Lower leg skin (tissue), 3 donors: Measurements from ENCODE around the gene KCNQ2.

Source experiments
- POLR2A ChIP-seq, 2 donors: fragments of 450-650 bp; IDR thresholded peaks; one replicate each; pipeline ENCODE4 v1.6.1; 2016 to 2017; ENCODE audit warnings: antibody characterized with exemption in 2 of 2, mild to moderate bottlenecking in 1 of 2, moderate library complexity in 1 of 2
- TF ChIP-seq, protein P1 (sequence below), 3 donors: fragments of 450-650 bp; IDR thresholded peaks; one replicate each; pipeline ENCODE4 v1.5.1; 2016; ENCODE audit warnings: antibody characterized with exemption in 3 of 3, mild to moderate bottlenecking in 3 of 3, moderate library complexity in 2 of 3

DNA sequence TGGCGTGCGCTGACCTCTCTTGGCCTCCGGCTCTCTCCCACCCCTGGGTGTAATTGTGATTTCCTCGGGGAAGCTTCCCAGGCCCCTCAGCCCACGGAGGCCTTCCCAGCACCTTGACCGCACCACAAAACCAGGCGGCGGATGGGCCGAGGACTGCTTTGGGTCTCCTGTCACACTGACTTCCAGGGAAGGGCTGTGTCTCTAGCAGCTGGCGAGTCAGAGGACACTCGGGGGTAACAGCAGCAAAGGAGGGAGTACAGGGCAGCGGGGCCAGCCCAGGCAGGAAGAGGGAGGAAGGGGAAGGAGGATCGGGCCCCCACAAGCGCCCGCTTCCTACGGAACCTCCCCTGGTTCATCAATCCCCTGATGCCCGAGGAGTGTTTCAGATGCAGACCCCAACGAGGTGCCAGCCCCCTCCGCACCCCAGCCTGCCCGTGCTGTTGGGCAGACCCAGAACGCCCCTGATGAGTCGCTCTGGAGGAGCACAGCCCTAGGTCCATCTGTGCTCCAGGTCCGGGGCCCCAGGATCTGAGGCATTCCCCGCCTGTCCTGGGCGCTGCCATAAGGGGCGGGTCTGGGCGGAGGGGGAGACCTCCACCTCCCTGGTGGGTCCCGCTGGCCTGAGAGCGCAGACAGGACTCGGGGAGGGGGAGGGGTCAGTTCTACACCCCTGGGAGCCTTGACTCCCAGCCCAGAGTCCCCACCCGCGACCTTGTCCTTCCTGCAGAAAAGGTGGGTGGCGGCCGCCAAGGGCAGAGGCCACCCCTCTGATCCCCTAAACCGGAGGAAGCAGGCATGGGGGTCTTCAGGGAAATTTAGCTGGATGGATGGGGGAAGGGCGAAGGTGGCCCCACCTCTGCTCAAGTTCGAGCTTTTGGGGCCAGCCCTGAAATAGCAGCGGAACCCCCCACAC, 112.3 kb downstream of the KCNQ2 start:
- TF ChIP-seq, protein P1, sequence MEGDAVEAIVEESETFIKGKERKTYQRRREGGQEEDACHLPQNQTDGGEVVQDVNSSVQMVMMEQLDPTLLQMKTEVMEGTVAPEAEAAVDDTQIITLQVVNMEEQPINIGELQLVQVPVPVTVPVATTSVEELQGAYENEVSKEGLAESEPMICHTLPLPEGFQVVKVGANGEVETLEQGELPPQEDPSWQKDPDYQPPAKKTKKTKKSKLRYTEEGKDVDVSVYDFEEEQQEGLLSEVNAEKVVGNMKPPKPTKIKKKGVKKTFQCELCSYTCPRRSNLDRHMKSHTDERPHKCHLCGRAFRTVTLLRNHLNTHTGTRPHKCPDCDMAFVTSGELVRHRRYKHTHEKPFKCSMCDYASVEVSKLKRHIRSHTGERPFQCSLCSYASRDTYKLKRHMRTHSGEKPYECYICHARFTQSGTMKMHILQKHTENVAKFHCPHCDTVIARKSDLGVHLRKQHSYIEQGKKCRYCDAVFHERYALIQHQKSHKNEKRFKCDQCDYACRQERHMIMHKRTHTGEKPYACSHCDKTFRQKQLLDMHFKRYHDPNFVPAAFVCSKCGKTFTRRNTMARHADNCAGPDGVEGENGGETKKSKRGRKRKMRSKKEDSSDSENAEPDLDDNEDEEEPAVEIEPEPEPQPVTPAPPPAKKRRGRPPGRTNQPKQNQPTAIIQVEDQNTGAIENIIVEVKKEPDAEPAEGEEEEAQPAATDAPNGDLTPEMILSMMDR (IDR thresholded peaks at IDR 0.05) = no peak
- TF ChIP-seq POLR2A (IDR thresholded peaks at IDR 0.05) = no peak
